HG03097 (cell line): ENCODE results near the gene JOSD2.
A peak's percentile ranks its signal among the peaks of the same experiment; 100 is the strongest.

Source experiments
- ATAC-seq: cut with Tn5 transposase; IDR thresholded peaks from one replicate; pipeline ENCODE4 v1.9.1; 2021; ENCODE audit not compliant: unreplicated experiment, low FRiP score

Gene JOSD2, protein sequence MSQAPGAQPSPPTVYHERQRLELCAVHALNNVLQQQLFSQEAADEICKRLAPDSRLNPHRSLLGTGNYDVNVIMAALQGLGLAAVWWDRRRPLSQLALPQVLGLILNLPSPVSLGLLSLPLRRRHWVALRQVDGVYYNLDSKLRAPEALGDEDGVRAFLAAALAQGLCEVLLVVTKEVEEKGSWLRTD

GRCh38 chr19:50511069-50511822 is at the start of gene JOSD2:
JOSD2 (minus strand) TSS chr19:50511191; CDS start chr19:50510431, 760 bp downstream.
- ATAC-seq: peak; percentile 91

GRCh38 chr19:50559636-50560035 is 48.6 kb upstream of the JOSD2 start:
- ATAC-seq: no peak

GRCh38 chr19:50558449-50558848 is 47.5 kb upstream of the JOSD2 start:
- no peak for ATAC-seq

DNA sequence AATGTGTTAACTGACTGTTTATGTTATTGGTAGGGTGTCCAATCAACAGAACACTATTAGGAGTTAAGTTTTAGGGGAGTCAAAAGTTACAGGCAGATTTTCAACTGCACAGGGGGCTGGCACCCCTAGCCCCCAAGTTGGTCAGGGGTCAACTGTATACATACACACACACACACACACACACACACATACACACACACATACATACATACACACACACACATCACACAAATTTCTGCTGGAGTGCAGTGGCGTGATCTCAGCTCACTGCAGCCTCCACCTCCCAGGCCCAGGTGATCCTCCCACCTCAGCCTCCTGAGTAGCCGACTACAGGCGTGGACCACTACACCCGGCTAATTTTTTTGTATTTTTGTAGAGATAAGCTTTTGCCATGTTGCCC is 47.0 kb upstream of the JOSD2 start:
- ATAC-seq: no peak

DNA sequence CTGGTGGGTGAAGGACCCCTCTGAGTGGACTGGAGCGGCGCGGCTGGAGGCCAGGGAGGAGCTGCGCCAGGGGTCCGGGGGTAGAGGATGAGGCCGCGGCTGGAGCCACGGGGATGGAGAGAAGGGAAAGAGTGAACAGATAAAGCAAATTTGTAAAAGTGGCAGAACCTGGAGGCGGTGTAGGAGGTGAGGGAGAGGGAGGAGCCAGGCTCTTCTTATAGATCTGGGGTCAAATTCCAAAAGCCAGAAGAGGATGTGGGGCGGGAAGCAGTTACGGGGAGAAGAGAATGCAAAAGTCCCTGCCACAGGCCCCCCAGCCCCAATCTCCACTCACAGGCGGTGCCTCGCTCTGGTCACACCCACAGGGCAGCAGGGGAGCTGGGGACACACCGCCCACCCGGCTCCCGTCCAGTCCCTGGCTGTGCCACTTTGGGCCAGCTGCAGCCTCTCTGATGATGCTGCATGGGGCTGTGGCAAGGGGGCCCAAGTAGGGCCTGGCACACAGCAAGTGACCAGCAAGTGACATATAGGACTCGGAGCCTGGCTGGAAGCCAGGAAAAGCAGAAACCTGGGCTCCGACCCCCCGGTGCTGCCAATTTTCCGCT is 46.1 kb upstream of the JOSD2 start:
- no peak for ATAC-seq

DNA sequence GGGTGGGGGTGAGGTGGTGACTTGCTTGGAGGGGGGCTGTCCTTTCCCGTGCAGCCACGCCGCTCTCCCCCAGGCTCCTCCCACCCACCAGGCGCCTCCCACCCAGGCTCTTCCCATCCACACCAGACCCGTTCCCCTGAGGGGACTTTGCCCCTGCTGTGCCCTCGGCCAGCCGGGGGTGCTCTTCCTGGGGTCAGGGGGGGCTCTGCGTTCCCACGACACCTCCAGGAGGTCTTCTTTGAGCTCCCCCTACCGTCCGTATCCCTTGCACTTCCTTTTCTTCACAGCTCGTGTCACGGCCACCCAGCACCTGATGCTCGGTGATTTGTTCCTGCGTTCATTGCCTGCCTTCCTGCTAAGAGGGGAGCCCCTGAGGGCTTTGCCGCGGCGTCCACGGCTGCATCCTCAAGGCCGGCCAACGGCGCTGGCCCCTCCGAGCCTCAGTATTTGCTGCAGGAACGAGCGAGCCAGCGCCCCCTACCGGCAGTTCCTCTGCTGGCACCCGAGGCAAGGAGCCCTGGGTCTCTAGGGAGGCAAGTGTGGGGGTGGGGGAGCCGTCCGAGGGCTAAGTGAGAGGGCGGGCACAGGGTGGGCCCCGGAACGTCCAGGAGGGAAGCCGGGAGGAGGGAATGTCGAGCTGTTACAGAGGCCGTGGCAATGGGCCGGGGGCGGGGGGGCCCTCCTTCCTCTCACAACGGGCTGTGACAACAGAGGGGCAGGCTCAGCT is 45.5 kb upstream of the JOSD2 start:
- ATAC-seq: no peak

GRCh38 chr19:50555450-50556281 is 44.7 kb upstream of the JOSD2 start:
- no peak for ATAC-seq

- ATAC-seq: no peak
Observed at GRCh38 chr19:50555033-50555432, 44.0 kb upstream of the JOSD2 start.

DNA sequence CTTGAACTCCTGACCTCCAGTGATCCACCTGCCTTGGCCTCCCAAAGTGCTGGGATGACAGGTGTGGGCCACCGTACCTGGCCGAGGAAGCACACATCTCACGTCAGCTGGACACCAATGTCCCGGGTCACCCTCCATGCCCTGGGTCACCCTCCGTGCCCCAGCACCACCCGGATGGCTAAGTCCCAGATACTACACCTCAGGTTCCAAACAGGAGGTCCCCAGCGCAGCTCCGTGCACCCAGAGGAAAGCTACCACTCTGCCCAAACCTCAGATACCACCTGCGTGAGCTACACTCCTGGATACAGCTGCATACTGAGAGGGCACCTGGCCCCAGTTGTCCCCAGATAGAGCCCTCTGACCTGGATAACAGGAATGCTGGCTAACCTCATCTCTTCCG is 43.2 kb upstream of the JOSD2 start:
- no peak for ATAC-seq

- ATAC-seq: no peak
Observed at GRCh38 chr19:50553134-50553703, 42.2 kb upstream of the JOSD2 start.

DNA sequence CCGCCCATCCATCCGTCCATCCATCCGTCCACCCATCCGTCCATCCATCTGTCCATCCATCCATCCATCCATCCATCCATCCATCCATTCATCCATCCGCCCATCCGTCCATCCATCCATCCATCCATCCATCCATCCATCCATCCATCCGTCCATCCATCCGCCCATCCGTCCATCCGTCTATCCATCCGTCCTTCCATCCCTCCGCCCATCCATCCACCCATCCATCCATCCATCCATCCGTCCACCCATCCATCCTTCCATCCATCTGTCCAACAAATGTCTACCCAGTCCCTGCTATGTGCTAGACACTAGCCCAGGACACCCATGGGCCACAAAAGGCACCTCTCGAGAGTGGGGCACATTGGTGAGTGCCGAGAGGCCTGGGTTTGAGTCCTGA is 41.5 kb upstream of the JOSD2 start:
- ATAC-seq: no peak

DNA sequence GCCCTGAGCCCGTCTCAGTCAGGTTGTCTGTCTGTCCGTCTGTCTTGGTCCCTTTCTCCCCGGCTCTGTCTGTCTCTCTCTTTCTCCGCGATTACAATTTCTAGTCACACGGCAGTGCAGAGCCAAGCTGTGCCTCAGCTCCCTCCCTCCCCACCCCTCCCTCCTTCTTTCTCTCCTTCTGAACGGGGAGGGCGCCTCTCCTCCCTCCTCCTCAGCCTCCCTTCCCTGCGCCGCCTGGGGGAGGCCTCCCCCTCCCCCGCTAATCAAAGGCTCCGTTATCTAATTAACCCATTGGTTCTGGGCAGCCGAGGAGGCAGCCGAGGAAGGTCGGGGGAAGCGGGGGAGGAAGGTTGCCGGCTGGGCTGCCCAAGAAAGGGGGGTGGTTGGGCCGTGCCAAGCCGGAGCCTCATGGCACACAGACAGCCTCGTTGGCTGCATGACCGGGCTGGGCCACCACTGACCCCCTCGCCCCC is 40.8 kb upstream of the JOSD2 start:
- ATAC-seq: no peak

DNA sequence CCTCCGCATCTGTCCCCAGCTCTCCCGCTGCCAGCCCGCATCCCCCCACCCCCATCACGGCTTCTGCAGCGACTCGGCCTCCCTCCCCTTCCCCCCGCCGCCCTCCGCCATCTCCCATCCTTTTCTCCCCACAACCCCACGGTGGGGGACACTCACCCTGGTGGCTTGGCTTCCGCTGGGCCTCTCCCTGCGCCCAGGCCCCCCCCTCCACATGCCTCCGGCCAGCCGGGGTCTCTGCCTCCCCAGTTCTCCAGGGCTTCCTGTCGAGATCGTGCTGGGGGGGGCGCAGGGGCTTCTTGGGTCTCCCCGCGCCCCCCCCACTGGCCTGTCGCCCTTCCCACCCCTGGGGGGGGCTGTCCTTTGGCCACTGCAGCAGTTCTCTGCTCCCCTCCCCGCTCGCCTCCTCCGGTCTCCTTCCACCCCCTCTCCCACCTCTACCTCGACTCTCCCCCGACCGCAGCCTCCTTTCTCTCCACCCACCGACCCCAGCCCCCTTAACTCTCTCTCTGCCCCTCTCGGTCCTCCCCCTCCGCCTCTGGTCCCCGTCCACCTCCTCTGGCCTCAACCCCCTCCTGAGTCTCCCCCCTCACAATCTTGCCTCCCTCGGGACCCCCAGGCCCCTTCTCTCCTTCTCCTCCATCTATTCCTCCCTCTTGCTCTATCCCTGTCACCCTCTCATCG is 40.2 kb upstream of the JOSD2 start:
- ATAC-seq: no peak

DNA sequence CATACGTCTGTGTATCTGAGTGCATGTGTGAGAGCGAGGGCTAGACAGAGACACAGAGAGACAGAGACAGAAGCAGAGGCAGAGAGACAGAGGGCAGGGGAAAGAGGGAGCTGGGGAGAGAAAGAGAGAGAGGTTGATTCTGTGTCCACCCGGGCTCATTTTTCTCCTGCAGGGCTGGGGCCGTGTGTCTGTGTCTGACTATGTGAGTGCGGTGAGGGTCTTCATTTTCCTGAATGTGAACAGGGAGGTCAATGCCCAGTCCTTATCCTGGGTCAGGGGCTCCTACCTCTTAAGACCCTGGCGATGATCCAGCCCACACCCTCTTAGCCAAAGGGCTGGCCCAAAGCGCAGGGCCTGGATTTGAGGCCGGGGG is 39.6 kb upstream of the JOSD2 start:
- ATAC-seq: no peak

GRCh38 chr19:50549927-50550593 is 39.1 kb upstream of the JOSD2 start:
- ATAC-seq: no peak

DNA sequence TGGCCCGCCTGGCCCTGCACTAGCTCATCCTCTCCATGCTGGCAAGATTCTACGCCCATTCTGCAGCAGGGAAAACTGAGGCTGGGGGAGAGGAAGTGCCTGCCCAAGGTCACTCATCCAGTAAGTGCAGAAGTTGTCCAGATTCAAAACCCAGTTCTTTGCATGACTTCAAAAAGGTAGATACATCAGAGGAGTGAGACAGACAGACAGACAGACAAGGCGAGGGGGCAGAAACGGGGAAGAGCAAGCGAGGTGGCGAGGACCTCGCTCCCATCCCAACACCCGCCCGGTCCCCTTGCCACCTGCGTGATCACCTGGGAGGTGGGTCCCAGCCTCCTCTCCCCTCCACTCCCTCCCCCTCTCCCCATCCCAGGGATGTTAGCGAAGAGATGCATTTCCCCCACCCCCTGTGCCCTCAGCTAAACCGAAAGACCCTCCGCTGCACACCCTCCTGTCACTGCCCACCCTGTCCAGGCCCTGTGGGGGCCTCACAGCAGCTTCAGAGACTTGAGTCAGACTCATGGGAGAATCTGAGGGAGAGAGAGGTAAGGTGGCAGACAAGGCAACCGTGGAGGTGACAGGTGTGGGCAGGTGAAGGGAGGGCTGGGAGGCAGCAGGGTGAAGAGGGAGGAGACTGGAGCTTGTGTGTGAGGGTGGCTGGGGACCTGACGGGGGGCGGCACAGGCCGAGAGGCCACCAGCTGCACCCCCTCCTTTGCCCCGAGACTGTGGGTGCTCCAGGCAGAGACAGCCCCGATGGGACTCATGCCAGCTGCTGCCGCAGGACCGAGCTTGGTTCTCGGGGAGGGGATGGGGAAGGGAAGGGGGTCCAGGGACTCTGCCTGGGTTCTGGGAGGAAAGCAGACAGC is 38.3 kb upstream of the JOSD2 start:
- ATAC-seq: no peak

DNA sequence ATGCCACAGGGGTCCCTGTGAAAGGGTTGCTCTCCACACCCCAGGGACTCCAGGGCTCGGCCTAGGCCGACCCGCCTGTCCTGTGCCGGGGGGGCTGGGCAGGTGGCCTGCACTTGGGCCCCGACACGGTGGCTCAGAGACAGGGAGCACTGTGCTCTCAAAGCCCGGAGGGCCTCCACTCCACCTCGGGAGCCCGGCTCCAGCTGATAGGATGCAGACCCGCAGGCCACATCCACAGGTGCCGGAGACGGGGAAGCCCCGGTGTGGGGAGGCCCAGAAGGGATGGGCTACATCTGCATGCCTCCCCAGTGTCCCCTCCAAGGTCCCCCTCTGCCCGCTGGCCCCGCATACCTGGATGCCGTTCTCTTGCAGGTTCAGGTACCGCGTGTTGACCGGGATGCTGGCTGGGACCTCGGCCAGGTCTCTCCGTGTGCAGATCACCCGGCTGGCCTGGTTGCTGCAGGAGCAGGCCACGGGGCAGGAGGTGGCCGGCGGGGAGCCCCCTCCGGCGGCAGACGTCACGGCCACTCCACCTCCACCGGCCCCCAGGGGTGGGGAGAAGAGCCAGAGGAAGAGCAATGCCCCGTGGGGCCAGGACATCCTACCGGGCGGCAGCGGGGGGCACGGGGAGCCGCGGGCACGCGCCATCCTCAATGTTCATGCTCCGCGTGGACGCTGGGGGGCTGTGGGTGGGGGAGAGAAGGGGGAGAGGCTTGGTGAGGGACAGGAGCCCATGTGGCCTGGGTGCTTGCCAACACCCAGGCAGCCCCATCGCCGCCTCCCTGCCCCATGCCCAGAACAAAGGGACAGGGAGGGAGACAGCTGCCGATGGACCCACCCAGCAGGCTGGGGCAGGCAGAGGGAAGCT is 37.4 kb upstream of the JOSD2 start:
- ATAC-seq: no peak
